GM19397 (cell line): ENCODE data around the gene THSD7A.
"Not testable (repeated sequence)": the region's sequence is repeated elsewhere in the genome, so short reads cannot be mapped to it uniquely, and the experiment has no call there.

ENCODE experiments used
- ATAC-seq: cut with Tn5 transposase; IDR thresholded peaks from one replicate; pipeline ENCODE4 v1.9.1; 2021; ENCODE audit warnings: mild to moderate bottlenecking, moderate library complexity; ENCODE audit not compliant: unreplicated experiment

The THSD7A gene

GRCh38 chr7:11533229-11533820 is 298.7 kb downstream of the THSD7A start:
- no peak for ATAC-seq

GRCh38 chr7:11529382-11529781 is 302.6 kb downstream of the THSD7A start:
- no peak for ATAC-seq

DNA sequence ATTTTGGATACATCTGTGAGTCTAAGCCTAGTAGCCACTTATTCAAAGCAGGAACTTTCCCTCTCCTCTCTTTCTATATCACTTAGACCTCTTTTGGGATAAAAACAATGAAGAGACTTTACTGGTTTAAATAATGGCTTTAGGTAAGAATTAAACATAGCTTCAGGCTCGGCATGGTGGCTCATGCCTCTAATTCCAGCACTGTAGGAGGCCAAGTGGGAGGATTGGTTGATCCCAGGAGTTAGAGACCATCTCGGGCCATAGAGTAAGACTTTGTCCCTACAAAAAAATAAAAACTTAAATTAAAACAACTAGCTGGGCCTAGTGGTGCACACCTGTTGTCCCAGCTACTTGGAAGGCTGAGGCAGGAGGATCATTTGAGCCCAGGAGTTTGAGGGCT is 304.3 kb downstream of the THSD7A start:
- no peak for ATAC-seq

DNA sequence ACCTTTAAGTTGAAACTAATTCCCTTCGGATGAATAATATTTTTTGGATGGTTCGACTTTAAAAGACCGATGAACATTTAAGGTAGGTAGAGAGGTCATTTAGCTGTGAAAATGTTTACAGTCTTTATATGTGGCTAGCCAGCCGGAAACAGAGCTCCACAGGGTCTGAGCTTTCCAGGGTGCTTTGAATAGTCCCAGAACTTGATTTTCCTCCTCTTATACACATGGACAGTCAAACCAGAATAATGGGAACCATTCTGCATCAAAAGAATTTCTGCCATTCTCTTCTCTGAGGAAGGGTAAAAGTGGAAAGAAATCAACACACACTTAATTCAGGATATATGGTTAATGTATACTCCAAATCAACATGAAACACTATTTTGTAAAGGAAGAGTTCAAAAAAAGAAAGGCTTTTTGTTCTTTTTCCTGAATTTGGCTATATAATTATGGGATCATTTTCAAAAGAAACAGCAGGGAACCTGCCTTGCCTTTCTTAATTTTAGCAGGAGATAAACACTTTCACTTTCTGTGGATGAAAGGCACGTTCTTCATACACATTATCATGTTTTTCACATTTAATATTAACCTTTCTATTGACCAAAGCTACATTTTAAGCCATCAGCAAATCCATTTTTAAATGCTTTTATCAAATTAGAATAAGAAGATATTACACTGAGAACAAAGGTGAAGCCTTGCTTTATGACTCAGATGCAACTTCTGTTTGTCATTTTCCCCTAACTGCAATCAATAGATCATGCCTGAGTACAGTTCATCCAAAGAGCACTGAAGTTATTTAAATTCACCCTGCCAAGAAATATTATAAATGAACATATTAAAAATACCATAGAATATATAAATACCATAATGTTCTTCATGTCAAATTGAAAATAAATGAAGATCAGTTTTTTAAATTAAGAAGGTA is 307.3 kb downstream of the THSD7A start:
- no peak for ATAC-seq

DNA sequence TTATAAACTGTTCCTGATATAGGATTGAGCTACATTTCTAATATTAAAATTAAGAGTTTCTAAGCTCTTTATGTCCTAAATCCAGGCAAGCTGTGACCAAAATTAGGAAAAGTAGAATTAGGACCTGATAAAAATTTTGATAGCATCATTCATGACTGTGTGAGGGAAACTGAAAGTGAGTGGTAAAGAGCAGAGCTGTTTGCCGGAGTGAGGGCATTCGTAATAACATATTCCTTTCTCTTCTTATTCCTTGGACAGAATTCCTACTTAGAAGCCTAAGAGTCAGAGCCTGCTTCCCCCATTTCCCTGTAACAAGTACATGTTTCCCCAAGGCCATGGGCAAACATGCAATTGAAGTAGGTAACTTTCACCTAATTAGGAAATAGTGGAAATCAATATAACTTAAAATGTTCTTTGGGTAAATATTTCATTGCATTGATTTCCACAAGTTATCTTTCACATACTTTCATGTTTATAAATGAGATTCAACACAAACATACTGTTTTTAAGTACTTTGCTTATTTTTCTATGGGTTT is 310.0 kb downstream of the THSD7A start:
- ATAC-seq: not testable (repeated sequence)

DNA sequence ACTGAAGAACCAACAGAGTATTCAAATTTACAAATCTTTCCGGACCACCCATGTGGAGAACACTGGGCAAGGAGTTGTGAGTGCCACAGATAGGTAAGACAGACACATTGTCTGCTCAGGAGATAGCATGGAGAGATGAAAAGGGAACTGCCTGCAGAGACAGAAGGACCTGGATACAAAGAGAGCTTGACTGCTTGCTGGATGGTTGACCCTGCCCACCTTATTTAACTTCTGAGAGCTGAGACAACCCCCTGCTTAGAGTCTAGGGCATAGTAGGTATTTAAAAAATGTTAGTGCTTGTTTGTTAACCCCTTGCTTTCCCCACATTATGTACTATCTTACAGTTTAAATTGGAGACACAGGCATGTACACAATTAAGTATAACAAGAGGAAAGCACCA is 314.1 kb downstream of the THSD7A start:
- no peak for ATAC-seq

- no peak for ATAC-seq
Measured at GRCh38 chr7:11516328-11516727, 315.7 kb downstream of the THSD7A start.

- no peak for ATAC-seq
Measured at GRCh38 chr7:11513460-11513859, 318.5 kb downstream of the THSD7A start.

- ATAC-seq: no peak
Measured at GRCh38 chr7:11507929-11508328, 324.1 kb downstream of the THSD7A start.

- no peak for ATAC-seq
Measured at GRCh38 chr7:11506417-11506816, 325.6 kb downstream of the THSD7A start.

DNA sequence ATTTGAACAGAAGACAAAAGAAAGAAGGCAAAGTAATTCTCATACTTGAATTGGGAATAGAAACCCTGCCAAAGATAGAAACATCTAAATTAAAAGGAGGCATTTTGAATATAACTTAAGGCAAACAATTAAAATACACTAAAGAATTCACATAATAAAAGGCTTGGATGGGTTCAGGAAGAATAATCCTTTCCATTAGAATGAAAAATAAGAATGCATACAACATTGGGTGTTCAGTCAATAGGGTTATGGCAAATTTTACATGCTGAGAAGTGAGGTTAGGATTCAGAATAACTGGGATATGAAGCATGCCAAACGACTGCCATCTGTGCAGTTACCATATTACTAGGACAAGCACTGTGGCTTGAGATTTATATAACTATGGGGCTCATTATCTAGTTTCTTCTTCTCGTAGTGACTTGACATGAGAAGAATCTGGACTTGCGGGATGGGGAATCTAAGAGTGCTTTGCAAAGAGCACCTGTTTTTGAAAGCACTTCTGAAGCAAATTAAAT is 326.5 kb downstream of the THSD7A start:
- no peak for ATAC-seq

DNA sequence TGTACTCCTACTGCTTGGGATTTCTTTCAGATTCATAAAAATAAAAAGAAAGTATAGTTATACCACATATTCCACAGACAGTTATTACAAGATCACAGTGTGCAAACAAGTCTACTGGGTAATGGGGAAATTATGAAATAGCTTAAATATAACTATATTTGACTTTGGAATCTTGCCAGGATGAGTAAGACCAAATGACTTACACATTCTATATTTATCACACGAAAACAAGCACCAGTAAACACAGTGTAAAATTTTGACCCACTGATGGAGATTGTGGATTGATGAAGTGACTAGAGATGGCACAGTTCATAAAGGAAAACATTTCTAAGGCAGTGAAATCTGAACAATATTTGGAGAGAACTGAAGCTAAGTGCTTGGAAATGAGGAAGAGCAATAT is 339.7 kb downstream of the THSD7A start:
- ATAC-seq: no peak

- no peak for ATAC-seq
Measured at GRCh38 chr7:11491811-11492210, 340.2 kb downstream of the THSD7A start.

DNA sequence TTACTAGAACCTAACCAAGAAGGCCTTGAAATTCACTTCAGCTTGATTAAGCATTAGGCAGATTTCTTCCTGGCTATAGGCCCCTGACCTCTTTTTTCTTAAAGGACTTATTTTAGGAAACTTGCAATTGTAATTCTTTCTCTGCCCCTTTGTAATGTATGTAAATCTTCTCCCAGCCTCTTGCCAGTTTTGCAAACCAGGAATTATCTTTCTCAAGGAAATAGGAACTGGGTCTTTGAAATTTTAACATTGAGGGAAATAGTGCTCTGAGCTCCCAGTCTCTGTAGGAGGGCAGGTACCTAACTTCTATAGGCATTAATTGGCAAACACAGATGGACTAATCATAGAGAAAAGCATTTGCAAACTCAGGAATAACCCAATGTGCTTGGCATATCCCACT is 342.7 kb downstream of the THSD7A start:
- ATAC-seq: no peak

DNA sequence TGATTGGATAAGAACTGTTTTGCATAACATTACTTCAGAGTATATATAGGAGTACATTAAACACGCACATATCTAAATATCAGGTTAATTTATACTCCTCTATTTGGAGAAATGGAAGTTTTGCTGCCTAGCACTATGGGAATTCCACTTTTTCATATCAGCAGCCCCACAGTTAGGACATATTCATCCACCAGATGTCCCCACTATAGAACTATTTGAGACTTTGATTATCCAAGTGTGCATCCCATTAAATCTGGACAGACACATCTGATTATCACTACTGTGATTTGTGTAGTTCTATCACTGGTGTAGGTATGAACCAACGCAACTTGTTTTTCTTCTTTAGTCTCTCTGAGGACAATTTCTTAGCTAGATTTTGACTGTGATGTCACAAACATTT is 345.7 kb downstream of the THSD7A start:
- no peak for ATAC-seq

DNA sequence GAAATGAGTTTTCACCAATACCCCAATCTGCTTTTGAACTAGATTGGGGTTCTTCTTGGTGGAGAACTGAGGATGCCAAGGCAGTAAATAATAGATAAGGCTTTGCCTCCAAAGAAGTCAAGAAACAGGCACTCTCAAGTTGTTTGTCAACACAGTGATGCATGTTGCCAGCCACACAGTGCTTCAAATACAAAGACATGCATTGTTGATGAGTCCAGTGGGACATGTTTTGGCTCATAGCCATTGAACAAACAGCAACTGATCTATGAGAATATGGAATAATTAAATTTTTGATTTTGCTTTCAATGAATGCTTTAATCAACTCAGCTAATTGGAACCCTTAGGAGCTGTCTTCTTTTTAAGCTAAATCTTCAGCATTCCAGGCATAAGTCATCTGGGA is 346.4 kb downstream of the THSD7A start:
- no peak for ATAC-seq

- no peak for ATAC-seq
Measured at GRCh38 chr7:11480143-11480542, 351.9 kb downstream of the THSD7A start.

DNA sequence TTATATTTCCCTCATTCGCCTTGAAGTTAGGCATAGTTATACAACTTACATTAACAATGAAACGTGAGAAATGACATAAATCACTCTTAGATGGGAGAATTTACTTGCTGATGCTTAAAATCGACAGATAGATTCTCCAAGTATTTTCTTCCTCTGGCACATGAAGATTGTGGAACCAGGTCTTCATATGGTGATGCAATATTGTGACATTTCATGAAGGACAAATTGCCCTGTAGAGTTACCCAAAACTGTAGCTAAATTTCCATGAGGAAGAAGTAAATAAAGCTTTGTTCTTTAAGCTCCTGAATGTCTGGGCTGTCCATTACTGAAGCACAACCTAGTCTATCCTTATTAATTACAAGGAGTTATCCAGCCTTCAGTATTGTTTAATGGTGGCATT is 353.1 kb downstream of the THSD7A start:
- no peak for ATAC-seq

GRCh38 chr7:11478426-11478825 is 353.6 kb downstream of the THSD7A start:
- ATAC-seq: no peak

GRCh38 chr7:11474902-11475585 is 357.0 kb downstream of the THSD7A start:
- ATAC-seq: no peak

DNA sequence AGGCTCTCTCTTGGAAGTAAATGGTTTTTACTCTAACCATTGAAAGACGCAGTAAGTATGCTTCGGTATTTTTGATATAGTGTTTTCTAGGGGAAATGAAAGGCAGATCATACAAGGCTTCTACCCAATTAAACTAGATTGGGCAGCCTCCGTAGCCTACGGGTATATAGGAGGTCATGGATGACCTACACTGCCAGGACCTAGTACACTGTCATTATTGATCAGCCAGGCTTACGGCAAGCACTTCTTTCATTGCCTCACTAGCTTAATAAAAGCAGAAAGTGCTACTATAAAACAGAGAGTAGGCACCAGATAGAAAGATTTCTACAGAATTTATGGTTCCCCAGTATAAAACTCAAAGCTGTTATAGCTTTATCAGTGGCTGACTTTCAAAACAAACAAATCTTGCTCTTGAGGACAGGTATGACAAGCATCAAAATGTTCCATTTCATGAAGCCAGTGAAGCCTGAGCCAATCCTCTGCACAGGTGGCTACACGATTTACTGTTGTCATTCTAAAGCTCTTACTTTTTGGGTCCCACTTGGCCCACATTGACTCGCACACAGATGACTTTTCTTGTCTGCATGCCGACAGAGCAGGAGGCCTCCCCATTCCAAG is 358.1 kb downstream of the THSD7A start:
- ATAC-seq: no peak
